Bone marrow (tissue), 2 donors: Measurements from ENCODE around the gene AKT3.

Experiments used
- DNase-seq, 2 donors: peaks; one replicate each; lab custom pipeline; 2025; lab: John Stamatoyannopoulos, UW

Gene AKT3

GRCh38 chr1:243507001-243507671 is 342.9 kb downstream of the AKT3 start:
- peak in 1 of 2 donors; percentile 51 for DNase-seq

DNA sequence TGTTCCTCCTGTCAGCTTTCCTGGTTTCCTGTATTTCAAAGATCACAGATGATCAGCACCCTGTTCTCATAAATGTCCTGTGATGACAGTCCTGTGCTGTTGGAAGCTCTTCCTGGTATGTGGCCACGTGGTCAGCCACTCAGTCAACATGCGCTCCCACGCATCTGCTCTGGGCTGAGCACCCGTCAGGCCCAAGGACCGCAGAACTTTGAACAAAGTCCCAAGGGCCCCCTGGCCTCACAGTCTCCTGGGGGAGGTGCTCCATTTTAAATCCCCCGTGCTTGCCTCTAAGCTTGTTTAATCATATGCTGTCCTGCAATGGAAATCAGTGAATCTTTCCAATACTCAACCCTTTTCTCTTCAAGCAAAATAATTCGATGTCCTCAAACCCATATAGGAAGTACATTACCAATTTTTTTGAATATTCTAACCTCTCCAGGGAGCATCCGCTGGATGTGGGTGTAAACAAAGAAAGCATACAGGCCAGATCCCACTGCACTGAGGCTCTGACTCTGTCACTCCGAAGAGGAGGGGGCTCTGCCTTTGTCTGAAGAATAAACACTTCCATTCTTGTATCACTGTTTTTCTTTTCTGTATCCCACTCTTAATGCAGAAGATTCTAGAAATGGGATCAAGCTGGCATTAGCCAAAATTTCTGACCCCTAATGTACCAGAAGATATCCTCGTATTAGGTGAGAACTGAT is 343.9 kb downstream of the AKT3 start:
- DNase-seq: no peak

GRCh38 chr1:243503155-243503554 is 346.9 kb downstream of the AKT3 start:
- DNase-seq: no peak

DNA sequence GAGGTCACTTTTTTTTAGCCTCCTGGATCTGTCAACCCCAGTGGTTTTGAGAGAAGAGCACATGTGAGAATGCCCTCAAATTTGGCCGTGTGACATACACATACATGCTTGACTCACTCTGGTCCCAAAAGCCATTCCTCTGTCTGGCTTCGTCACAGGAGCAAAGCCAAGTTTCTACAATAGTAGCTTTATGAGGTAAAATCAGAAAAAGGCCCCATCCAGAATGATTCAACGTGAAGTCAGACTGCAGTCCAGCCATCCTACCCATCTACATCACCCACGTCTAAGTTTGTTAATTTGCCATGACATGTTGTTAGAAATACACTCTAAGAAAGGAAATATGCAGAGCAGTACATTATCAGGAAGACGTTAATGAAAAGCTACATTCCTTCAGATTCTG is 349.0 kb downstream of the AKT3 start:
- no peak for DNase-seq

GRCh38 chr1:243500512-243500911 is 349.5 kb downstream of the AKT3 start:
- no peak for DNase-seq

- no peak for DNase-seq
Observed at GRCh38 chr1:243499711-243500110, 350.3 kb downstream of the AKT3 start.

DNA sequence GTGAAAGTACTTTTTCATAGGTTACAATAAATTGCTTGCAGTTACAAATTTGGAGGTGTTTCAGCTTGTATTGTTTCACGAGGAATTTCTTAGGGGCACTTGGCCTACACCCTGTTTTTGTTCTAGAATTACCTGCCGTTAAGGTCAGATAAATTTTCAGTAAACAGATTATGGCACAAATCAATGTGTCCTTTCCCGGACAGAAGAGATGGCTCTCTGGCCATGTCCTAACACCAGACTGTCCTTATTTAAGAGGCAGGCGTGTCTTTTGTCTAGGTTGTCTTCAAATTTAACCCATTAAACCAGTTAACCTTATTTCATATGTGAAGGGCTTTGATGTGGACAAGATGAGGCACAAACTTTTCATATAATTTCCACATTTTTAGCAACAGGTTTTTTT is 350.8 kb downstream of the AKT3 start:
- no peak for DNase-seq

DNA sequence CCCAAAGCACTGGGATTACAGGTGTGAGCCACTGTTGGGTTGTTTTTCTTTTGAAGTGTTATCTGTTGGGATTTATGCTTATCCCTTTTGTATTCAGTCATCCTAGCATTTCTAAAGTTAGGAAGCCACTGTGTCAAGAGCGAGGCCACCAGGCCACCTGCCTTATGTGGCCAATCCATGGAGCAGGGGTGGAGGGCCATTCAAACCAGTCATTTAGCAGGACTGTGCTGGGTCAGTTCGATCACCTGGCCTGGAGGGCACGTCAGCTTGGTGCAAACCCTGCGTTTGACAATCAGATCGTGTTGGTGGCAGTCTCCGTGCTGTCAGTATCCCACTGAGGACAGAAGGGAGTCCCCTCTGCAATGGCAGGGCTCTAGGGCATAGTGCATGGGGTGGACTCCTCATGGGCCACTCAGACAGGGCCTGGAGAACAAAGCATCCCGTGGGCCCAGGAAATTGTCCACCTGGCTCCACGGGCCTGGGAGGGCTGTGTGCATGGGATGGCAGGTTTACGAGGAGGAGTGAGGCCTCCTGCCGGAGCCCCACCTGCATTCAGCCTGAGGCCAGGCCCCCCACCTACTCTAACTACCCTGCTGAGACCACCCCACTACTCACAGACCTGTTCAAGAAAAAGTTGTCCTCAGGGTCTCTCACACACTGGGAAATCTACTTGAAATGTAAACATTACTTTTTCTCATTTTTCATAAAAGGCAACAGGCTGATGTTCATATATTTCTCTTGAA is 351.9 kb downstream of the AKT3 start:
- DNase-seq: no peak

- DNase-seq: no peak
Observed at GRCh38 chr1:243496806-243497205, 353.2 kb downstream of the AKT3 start.

GRCh38 chr1:243496187-243496646 is 353.8 kb downstream of the AKT3 start:
- peak in 1 of 2 donors; percentile 32 for DNase-seq

- DNase-seq: peak in 1 of 2 donors; percentile 39
Observed at GRCh38 chr1:243495442-243496186, 354.4 kb downstream of the AKT3 start.

GRCh38 chr1:243494741-243495431 is 355.2 kb downstream of the AKT3 start:
- DNase-seq: no peak

GRCh38 chr1:243493156-243494129 is 356.6 kb downstream of the AKT3 start:
- no peak for DNase-seq

- no peak for DNase-seq
Observed at GRCh38 chr1:243490748-243491686, 359.0 kb downstream of the AKT3 start.

DNA sequence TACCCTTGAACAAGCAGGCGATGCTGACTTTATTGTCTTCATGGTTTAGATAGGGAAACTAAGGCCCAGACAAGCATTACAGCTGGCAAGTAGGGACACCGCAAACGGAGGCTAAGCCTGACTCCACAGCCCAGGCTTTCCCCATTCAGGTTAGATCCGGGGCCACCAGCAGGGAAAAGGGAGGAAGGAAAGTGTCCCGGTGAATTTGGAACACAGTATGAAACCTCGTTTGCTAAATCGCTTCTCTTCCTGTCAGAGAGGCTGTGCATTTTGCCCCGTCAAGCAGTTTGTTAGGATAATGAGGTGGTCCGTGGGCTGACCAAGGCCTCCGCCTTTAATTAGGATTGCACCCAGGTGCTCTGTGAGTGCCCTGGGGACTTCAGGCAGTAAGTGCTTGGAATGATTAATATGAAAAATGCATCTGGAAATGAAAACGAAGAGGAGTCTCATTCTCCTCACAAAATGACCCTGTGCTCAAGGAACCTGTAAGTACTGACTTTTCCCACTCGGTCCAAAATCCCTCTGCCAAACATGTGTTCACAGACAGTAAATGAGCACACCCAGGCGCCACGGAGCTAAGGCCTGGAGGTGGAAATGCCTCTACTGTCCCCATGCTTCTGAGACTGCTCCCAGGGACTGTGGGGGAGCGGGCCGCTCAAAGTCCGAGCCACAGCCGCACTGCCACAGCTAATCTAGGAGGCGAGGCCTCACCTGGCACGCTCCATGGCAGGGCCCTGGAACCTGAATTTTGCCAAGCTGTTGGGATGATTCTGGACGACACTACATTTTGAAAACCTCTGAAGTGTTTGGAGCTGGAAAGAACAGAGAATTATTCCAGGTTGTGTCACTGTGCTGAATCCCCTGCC is 360.1 kb downstream of the AKT3 start:
- DNase-seq: no peak

DNA sequence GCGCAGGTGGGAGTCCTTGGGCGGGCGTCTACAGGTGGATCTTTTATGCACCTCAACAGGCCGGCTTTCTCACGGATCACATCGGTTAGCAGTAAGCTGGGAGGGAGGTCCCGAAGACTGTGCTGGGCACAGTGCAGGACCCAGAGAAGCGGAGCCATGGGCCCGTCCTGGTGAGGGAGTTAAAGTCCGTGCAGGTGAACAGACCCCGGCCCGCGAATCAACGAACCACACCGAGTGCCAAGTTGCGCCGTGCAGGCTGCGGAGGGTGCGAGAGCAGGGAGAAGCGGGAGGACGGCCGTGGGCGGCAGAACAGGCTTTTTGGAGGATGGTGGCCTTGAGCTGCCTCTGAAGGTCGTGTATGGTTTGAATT is 360.9 kb downstream of the AKT3 start:
- no peak for DNase-seq

DNA sequence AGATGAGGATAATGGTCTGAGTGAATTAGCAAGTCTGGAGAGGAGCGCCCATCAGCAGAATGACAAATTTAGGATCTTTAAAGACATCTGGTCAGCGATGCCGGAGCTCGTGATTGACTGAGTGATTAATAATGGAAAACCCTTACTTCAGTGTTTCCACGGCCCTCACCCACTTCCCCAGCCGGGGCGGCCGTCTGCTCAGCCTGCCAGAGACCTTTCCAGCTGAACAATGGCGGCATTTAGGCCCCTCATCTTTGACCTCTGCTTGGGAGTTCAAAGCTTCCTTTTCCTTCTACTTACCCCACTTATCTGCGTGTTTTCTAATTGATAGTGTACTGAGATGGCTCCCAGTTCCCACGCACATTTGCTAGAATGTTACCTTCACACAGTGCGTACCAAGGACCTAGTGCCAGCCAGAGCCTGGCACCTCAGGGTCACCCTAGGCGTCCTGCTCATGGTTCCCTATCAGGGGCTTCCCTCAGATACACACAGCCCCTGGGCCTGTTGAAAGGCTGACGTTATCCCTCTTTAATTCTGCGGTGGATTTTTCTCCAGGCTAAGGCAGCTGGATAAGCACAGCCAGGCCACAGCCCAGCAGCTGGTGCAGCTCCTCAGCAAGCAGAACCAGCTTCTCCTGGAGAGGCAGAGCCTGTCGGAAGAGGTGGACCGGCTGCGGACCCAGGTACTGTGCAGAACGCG is 361.4 kb downstream of the AKT3 start:
- DNase-seq: no peak
